SJCRH30 (cell line): Measurements from ENCODE around the gene TBC1D14. TPM values are rescaled to one million over a fixed set of nuclear protein-coding genes. Genes with fewer than 3 reads are reported as not detected.
A peak's percentile ranks its signal among the peaks of the same experiment; 100 is the strongest.

Source experiments
- DNase-seq, 2 experiments: peaks; one replicate each; pipeline ENCODE4 v3.0.0-alpha.2; 2015 to 2020
- H3K27ac ChIP-seq: fragments of 250-450 bp; sonication (Bioruptor Pico); 2 replicates; pipeline ENCODE4 v1.5.1; 2020; ENCODE audit warnings: mild to moderate bottlenecking, moderate library complexity
- H3K27me3 ChIP-seq: fragments of 250-450 bp; sonication (Bioruptor Pico); 2 replicates; pipeline ENCODE4 v1.5.1; 2020; ENCODE audit warnings: mild to moderate bottlenecking, moderate library complexity
- H3K36me3 ChIP-seq: fragments of 250-450 bp; sonication (Bioruptor Pico); 2 replicates; pipeline ENCODE4 v1.5.1; 2020; ENCODE audit warnings: mild to moderate bottlenecking, moderate library complexity
- H3K4me1 ChIP-seq: fragments of 250-450 bp; sonication (Bioruptor Pico); 2 replicates; pipeline ENCODE4 v1.5.1; 2020; ENCODE audit warnings: mild to moderate bottlenecking, moderate library complexity
- H3K4me3 ChIP-seq: fragments of 250-450 bp; sonication (Bioruptor Pico); 2 replicates; pipeline ENCODE4 v1.5.1; 2020; ENCODE audit warnings: mild to moderate bottlenecking, moderate library complexity
- H3K9me3 ChIP-seq: fragments of 250-450 bp; sonication (Bioruptor Pico); replicated peaks from 2 replicates; pipeline ENCODE4 v1.5.1; 2020; ENCODE audit warnings: mild to moderate bottlenecking, moderate library complexity
- total RNA-seq: library from RNA; depleted of rRNA; stranded (reverse); fragments of >200 nt; shearing (Covaris generic); gene quantifications from 2 replicates; pipeline ENCODE4 v1.2.3, GENCODE V29; 2014

The TBC1D14 gene
- total RNA-seq, 1 experiment from 2014 or later = 58.0 TPM

DNA sequence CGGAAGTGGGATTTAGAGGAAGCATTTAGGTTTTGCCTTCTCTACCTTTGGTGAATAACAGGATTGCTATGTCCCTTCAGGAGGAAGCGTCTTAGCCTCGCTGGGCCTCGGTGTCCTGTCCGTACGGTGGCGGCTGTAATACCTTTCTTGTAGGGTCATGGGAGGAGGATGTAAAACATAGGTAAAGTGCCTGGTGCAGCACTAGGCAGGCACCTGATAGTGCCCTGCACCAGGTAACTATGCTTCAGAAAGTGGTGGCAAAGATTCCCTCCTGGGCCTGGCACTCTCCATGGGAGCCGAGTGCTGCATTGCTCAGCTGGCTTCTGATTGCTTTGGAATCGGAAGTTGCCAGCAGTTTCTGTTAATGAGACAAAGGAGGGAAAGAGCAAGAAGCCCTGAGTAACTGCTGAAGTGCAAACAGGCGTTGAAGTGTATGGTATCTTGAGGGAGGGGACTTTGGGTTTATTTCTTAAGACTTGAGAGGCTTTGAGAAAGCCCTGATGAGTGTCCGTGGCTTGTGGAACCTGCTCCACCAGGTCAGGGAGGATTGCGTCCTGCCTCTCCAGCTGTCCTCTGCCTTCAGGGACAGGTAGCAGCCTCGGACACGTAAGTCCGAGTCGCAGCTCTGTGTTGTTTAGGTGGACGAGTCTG is 45.8 kb downstream of the TBC1D14 start:
- Histone ChIP-seq H3K4me1 (peaks cover 6% of the 10 kb centered on the region; the same call in 1 of the 2 replicates), H3K36me3 (no peaks in the 10 kb centered on the region), H3K4me3 (no peak overlapping the region), H3K27ac (no peak overlapping the region), H3K27me3 (no peaks in the 10 kb centered on the region), H3K9me3 (no peaks in the 10 kb centered on the region)
- no peak for DNase-seq

DNA sequence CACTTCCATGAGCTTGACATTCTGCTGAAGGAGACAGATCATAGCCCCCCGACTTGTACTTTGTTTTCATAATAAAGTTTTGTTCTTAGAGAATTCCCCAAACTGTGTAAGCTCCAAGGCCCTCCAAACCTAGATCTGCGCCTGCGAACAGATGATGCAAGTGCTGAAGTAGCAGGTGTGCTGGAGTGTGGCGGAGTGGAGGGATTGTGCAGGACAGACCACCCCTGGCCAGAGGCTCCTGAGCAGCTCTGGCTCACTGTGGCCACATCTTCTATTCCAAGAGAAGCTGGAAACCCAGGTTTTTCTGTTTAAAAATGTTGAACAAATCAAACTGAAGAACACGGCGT is 46.4 kb downstream of the TBC1D14 start:
- H3K27me3 ChIP-seq = no peaks in the 10 kb centered on the region
- no peaks in the 10 kb centered on the region for H3K36me3 ChIP-seq
- no peak overlapping the region for H3K4me3 ChIP-seq
- H3K27ac ChIP-seq = no peak overlapping the region
- H3K4me1 ChIP-seq = peaks cover 6% of the 10 kb centered on the region; the same call in 1 of the 2 replicates
- H3K9me3 ChIP-seq = no peaks in the 10 kb centered on the region
- no peak for DNase-seq

DNA sequence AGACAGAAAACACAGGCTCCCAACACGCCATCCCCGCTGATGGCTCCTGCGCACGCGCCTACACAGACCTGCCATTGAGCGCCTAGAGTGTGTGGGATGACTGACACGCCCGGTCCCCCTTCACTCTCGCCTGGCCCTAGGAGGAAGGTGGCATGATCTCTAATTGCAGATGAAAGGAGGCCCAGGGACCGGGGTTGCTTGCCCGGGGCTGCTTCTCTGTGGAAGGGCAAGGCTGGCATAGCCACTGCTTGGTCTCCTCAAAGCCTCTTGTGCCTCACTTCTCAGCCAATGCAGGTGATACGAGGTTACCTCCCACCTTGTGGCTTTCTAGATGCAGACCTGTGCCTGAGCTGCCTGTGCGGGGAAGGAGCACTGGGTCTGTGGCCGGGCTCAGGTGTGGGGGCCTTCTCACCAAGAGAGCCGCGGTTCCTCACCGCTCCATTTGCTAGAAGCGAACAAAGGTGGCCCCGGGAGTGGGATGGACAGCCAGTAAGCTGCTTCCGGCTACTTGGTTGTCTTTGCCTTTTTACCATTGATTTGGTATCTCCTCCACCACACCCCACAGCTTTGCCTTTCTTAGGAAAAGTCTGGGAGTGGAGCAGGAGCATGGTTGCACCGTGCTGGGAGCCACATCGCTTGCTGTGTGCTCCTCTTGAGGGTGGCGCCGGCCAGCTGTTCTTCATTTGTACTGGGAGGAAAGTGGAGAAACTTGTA is 47.0 kb downstream of the TBC1D14 start:
- Histone ChIP-seq H3K4me1 (peaks cover 5% of the 10 kb centered on the region), H3K27ac (no peak overlapping the region), H3K27me3 (no peaks in the 10 kb centered on the region), H3K9me3 (no peaks in the 10 kb centered on the region), H3K4me3 (no peak overlapping the region), H3K36me3 (no peaks in the 10 kb centered on the region)
- no peak for DNase-seq

DNA sequence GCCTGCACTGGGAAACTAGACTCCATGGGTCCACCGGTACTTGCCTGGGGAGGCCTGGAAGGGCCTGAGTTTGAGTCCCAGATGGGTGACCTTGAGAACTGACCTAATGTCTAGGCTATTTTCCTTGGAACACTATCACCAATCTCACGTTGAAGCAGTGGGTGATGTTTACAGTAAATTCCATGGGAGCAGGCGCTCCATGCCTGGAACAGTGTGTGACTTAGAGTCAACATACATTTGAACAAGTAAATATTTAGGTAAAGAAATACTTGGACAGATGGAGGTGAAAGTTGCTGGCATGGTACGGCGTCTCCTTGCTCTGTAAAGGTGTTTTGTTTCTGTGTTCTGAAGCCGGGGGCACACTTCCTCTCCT is 47.5 kb downstream of the TBC1D14 start:
- Histone ChIP-seq H3K36me3 (no peaks in the 10 kb centered on the region), H3K4me1 (peaks cover 5% of the 10 kb centered on the region), H3K27ac (no peak overlapping the region), H3K27me3 (no peaks in the 10 kb centered on the region), H3K9me3 (no peaks in the 10 kb centered on the region), H3K4me3 (no peak overlapping the region)
- DNase-seq = no peak

DNA sequence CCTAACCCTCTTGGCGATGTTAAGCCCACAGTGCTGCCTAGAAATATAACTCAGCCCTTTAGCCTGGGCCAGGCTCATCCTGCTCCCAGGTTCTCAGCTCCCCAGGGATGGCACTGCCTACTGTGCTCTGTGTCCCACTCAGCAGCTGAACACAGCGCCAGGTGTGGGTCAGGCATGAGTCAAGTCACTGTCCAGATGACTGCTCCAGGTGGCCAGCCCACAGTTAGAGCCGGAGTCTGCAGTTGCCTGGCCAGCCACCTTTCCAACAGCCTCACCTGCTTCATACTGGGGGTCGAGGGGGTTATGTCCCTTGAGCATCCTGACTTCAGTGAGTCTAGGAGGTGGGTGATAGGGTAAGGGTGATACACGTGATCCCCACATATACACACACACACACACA is 48.4 kb downstream of the TBC1D14 start:
- Histone ChIP-seq H3K4me1 (peaks cover 14% of the 10 kb centered on the region), H3K27me3 (no peaks in the 10 kb centered on the region), H3K9me3 (no peaks in the 10 kb centered on the region), H3K36me3 (no peaks in the 10 kb centered on the region), H3K27ac (no peak overlapping the region), H3K4me3 (no peak overlapping the region)
- no peak for DNase-seq

DNA sequence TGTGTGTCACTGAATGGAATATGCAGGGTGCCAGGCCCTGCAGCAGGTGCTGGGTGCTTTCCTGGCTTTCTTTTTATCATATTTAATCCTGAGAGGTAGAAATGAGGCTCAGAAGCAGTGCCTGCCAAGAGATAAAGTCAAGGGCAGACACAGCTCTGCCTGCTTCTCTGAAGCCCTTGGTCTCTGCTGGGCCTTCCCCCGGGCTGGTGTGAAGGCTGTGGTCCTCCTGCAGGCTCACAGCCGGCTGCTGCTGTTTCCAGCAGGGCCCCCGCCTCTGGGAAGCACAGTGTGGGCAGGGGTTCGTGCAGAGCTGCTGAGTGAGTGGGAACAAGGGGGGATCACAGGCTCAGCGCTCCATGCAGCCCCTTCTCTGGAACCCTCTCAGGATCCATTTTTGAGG is 49.6 kb downstream of the TBC1D14 start:
- no peak overlapping the region for H3K27ac ChIP-seq
- H3K27me3 ChIP-seq = no peaks in the 10 kb centered on the region
- H3K4me1 ChIP-seq = peaks cover 23% of the 10 kb centered on the region
- H3K36me3 ChIP-seq = no peaks in the 10 kb centered on the region
- DNase-seq = no peak
- H3K9me3 ChIP-seq = no peaks in the 10 kb centered on the region
- H3K4me3 ChIP-seq = no peak overlapping the region

DNA sequence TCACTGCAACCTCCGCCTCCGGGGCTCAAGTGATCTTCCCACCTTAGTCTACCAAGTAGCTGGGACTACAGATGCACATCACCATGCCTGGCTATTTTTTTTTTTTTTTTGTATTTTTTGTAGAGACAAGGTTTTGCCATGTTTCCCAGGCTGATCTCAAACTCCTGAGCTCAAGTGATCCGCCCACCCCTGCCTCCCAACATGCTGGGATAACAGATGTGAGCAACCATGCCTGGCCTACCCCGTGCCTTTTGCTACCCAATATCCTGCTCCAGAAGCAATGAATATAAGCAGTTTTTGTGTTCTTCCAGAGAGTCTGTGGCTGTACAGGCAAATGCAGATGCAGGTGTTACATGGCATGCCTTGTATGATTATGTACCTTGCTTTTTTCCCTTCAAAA is 50.5 kb downstream of the TBC1D14 start:
- Histone ChIP-seq H3K4me3 (no peak overlapping the region), H3K27me3 (no peaks in the 10 kb centered on the region), H3K36me3 (no peaks in the 10 kb centered on the region), H3K27ac (no peak overlapping the region), H3K9me3 (no peaks in the 10 kb centered on the region), H3K4me1 (peaks cover 32% of the 10 kb centered on the region)
- DNase-seq = no peak

DNA sequence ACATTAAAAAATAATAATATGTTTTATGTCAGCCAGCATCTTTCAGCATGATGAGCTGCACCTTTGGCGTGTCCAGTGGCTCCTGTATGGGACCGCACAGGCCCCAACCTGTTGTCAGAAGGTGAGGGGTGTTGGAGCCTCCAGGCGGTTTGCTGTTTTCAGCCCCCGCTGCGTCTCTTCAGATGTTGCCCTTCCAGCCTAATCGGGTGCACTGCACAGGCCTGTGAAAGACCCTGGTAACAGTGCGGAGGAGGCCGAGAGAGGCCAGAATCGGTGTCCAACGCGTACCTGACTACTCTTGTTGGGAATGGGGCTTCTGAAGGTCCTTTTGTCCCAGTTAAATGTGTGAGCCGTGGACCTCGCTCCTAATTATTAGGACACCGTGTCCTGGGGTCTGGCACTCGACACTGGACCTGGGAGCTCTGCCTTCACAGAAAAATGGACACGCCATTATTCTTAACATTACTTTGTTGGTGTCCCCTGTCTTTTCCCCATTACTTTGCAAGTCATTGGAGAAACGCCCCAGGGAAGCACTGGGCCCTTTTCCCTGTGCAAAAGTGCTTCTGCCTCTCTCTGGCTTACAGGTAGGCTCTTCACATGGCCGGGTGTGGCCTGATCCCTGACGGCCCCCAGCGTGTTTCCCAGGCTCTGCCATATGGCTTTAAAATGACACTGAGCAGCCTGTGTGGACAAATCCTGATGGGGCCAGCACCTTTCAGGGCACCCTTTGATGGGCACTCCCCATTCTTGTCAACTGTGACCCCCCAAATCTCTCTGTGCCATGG is 51.2 kb downstream of the TBC1D14 start:
- Histone ChIP-seq H3K9me3 (no peaks in the 10 kb centered on the region), H3K4me1 (peaks cover 39% of the 10 kb centered on the region), H3K36me3 (no peaks in the 10 kb centered on the region), H3K4me3 (no peak overlapping the region), H3K27ac (no peak overlapping the region), H3K27me3 (no peaks in the 10 kb centered on the region)
- DNase-seq = no peak

DNA sequence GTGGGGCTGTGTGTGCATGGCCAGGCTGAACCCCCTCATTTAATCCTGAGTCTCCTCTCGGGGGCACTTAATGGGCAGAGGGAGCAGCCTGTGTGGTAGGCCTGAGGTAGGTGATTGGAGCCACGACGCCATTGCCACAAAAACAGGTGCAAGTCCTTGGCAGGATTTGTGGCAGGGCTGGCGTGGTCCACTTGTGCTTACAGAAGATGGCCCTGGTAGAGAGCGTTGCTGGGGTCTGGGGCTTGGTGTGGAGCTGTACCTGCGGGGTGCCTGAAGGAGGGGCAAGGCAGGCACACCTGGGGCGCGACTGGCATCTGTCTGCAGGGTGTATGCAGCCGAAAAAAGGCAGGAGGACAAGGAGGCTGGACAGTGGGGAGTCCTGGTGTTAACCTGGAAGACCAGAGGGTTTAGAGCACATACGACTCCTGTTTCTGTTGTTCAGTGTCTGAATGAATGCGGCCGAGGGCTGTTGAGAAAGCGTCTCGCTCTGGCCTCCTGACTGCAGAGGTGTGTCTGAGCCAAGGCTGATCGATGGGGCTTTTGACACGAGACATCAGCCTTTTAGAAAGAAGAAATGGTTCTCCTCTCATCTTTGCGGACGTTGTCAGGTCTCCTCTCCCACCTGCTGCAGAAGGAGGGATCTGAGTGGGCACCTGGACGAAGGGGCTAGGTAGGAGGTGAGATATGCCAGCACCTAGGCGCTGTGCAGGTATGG is 52.0 kb downstream of the TBC1D14 start:
- no peak for DNase-seq
- H3K27me3 ChIP-seq = no peaks in the 10 kb centered on the region
- peaks cover 47% of the 10 kb centered on the region for H3K4me1 ChIP-seq
- H3K36me3 ChIP-seq = no peaks in the 10 kb centered on the region
- no peaks in the 10 kb centered on the region for H3K9me3 ChIP-seq
- H3K27ac ChIP-seq = peak overlapping the region; percentile 98
- H3K4me3 ChIP-seq = no peak overlapping the region

DNA sequence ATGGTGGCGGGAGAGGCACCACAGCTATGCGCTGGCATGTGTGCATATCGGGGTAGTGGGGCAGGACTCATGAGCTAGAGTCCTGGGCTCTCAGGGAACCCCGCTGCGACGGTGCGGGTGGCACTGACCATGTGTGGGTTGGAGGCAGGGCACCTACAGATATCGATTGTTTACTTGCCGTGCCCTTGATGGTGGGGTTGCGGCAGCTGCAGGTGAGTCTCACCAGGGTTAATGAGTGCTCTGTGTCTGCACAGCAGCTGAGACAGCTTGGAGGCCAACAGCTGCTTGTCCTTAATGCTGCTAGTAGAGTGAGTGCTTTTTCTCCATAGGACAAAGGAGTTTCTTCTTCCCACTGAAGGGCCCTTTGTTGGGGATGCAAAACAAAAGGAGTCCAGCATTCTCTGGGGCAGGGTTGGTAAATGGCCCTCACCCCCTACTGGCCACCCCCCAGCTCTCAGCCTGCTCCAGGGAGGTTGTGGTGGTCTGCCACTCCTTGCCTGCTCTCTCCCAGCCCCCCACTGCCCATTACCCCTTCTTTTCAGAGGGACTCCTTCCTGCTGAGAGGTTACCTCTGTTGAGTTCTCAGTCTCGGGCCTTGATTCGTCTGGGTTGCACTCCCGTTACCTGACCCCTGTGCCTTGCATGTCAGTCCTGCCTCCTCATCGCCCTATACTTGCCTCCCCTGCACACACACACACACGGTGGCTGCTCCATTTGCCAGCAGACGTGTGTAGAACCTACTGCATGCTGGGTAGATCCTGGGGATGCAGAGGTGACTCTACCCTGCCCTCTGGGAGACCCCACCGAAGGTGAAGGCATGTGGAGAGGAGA is 52.8 kb downstream of the TBC1D14 start:
- H3K4me3 ChIP-seq = peak overlapping the region; percentile 16
- peaks cover 47% of the 10 kb centered on the region for H3K4me1 ChIP-seq
- no peaks in the 10 kb centered on the region for H3K9me3 ChIP-seq
- peak overlapping the region; percentile 98 for H3K27ac ChIP-seq
- H3K36me3 ChIP-seq = no peaks in the 10 kb centered on the region
- peak; percentile 79 to 91 for DNase-seq
- no peaks in the 10 kb centered on the region for H3K27me3 ChIP-seq

DNA sequence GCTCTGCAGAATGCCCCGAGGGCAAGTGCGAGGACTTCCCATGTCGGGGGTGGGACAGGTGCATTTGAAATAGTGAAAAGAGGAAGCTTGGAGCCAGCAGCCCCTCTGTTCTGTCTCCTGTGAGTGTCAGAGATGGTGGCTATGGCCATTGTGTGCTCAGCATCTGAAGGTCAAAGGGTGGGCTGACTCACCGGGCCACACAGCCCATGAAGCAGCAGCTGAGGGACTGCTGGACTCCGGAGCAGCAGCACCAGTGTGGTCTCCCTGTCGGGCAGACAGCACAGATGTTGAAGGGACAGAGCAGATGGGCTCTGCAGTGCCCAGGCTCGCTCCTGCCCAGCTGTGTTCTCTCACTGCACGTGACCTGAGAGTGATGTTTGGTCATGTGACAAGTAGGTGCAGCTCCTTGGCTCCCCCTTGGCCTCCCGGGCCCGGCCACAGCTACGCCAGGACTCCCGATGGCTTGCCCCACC is 53.5 kb downstream of the TBC1D14 start:
- peak overlapping the region; percentile 33 for H3K4me3 ChIP-seq
- H3K27me3 ChIP-seq = no peaks in the 10 kb centered on the region
- H3K36me3 ChIP-seq = no peaks in the 10 kb centered on the region
- no peaks in the 10 kb centered on the region for H3K9me3 ChIP-seq
- peak; percentile 97 for DNase-seq
- peaks cover 47% of the 10 kb centered on the region for H3K4me1 ChIP-seq
- H3K27ac ChIP-seq = peak overlapping the region; percentile 98

DNA sequence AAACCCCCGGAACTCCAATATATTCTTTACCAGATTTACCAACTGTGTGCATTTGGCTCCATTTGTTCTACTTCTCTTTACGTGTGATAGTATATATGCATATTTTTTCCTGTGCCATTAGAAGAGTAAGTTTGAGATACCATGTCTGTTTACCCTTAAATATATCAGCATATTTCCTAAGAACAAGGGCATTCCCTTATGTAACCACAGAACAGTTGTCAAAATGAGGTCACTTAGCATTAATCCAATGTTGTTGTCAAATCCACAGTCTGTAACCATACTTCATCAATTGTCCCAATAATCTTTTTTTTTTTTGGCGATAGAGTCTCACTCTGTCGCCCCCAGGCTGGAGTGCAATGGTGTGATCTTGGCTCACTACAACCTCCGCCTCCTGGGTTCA is 55.2 kb downstream of the TBC1D14 start:
- peak in 1 of 2 experiments; percentile 40 for DNase-seq
- Histone ChIP-seq H3K27me3 (no peaks in the 10 kb centered on the region), H3K27ac (peak overlapping the region; percentile 98), H3K36me3 (no peaks in the 10 kb centered on the region), H3K4me3 (no peak overlapping the region), H3K4me1 (peaks cover 47% of the 10 kb centered on the region), H3K9me3 (no peaks in the 10 kb centered on the region)

DNA sequence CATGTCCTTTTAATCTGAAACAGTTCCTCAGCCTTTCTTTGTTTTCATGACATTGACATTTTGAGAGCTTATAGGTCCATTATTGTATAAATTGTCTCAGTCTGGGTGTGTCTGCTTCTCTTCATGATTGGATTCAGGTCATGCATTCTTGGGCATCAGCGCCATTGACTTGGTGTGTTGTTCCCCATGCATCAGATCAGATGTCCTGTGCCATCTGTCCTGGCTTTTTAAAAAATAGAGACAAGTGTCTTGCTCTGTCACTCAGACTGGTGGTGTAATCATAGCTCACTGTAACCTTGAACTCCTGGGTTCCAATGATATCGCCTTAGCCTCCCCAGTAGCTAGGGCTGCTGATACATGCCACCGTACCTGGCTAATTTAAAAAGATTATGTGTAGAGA is 55.7 kb downstream of the TBC1D14 start:
- Histone ChIP-seq H3K9me3 (no peaks in the 10 kb centered on the region), H3K27ac (peak overlapping the region; percentile 98), H3K36me3 (no peaks in the 10 kb centered on the region), H3K4me1 (peaks cover 47% of the 10 kb centered on the region), H3K27me3 (no peaks in the 10 kb centered on the region), H3K4me3 (no peak overlapping the region)
- peak; percentile 33 to 51 for DNase-seq

DNA sequence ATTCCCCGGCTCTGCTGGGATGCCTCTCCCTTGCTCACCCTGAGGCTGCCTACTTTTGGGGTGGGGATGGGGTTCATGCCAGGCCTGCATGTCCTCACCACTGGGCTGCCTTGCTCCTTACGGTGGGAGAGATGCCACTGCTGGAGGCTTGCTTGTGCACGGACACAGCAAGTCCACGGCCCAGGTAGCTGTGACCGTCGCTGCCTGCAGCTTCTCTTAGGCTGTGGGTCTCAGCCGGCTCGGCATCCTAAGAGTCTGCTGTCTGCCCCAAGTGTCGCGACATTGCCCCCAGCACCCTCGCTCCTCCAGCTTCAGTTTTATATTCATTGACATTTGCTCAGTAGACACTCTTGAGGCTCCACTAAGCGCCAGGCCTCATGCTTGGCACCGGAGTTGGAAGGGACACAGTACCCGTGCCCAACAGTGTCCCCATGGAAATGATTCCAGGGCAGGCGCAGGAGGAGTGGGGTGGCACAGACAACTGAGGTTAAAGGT is 58.3 kb downstream of the TBC1D14 start:
- no peaks in the 10 kb centered on the region for H3K27me3 ChIP-seq
- no peak for DNase-seq
- H3K9me3 ChIP-seq = no peaks in the 10 kb centered on the region
- peaks cover 35% of the 10 kb centered on the region for H3K4me1 ChIP-seq
- H3K27ac ChIP-seq = no peak overlapping the region
- H3K4me3 ChIP-seq = no peak overlapping the region
- no peaks in the 10 kb centered on the region for H3K36me3 ChIP-seq
